B cell (primary cell): ENCODE measurements around the gene SLC6A6. TPM values are rescaled to one million over a fixed set of nuclear protein-coding genes. Genes with fewer than 3 reads are reported as not detected.

ENCODE experiments used
- ATAC-seq: fragments of 200-7000 bp; cut with Tn5 transposase; one replicate; pipeline ENCODE4 v1.10.0; 2021; ENCODE audit warnings: low read depth, mild to moderate bottlenecking, moderate number of reproducible peaks, moderate library complexity
- CTCF ChIA-PET: fragments of 350-600 bp; sonication (Branson Sonifier 250); formaldehyde crosslinking; loops from one replicate; lab custom pipeline; 2021; ENCODE audit warnings: antibody characterized with exemption, inconsistent platforms; lab: Charles Lee
- POLR2A ChIA-PET: fragments of 350-600 bp; sonication (Branson Sonifier 250); formaldehyde crosslinking; loops from one replicate; lab custom pipeline; 2021; ENCODE audit warnings: antibody characterized with exemption; lab: Charles Lee
- DNase-seq: peaks from one replicate; pipeline ENCODE4 v3.0.0; 2013
- H2AFZ ChIP-seq: 2 replicates; pipeline ENCODE4 v1.6.1; 2012; ENCODE audit warnings: mild to moderate bottlenecking, low read depth, low read length; ENCODE audit not compliant: insufficient read depth, poor library complexity, severe bottlenecking
- H3K27ac ChIP-seq, 2 donors: 1 replicate in 1 of 2; 2 replicates in 1 of 2; pipeline ENCODE4 v1.5.1; 2012 to 2013; ENCODE audit warnings: low read length in 2 of 2, mild to moderate bottlenecking in 2 of 2, moderate library complexity in 1 of 2
- H3K27me3 ChIP-seq, 4 experiments: fragments of 200-600 bp in 1 of 4; sonication (generic) in 1 of 4; replicated peaks in 1 of 4; 1 replicate in 2 of 4; 2 replicates in 2 of 4; pipeline versions ENCODE4 v1.6.1 to v1.7.0; 2013 to 2016; ENCODE audit warnings: low read length in 3 of 4, mild to moderate bottlenecking in 2 of 4, mixed read lengths in 1 of 4, moderate library complexity in 1 of 4; ENCODE audit not compliant: insufficient read depth in 4 of 4, control insufficient read depth in 3 of 4; ENCODE audit errors: control extremely low read depth in 1 of 4
- H3K36me3 ChIP-seq, 2 experiments: replicated peaks in 1 of 2; 1 replicate in 1 of 2; 2 replicates in 1 of 2; pipeline versions ENCODE4 v1.6.1 to v1.7.1; 2013; ENCODE audit warnings: low read length in 1 of 2; ENCODE audit not compliant: insufficient read depth in 2 of 2, control insufficient read depth in 1 of 2; ENCODE audit errors: control extremely low read depth in 1 of 2, extremely low read depth in 1 of 2
- H3K4me1 ChIP-seq, 2 donors: fragments of 200-600 bp in 1 of 2; sonication (generic) in 1 of 2; 1 replicate in 1 of 2; 2 replicates in 1 of 2; pipeline versions ENCODE4 v1.5.1 to v1.6.1; 2013 to 2017; ENCODE audit warnings: low read length in 2 of 2; ENCODE audit not compliant: control insufficient read depth in 2 of 2, insufficient read depth in 2 of 2
- H3K4me2 ChIP-seq: replicated peaks from 2 replicates; pipeline ENCODE3; 2012; ENCODE audit warnings: mild to moderate bottlenecking, low read depth, low read length; ENCODE audit not compliant: poor library complexity, severe bottlenecking
- H3K4me3 ChIP-seq, 5 experiments: fragments of 200-600 bp in 1 of 5; sonication (generic) in 1 of 5; 1 replicate in 3 of 5; 2 replicates in 2 of 5; pipeline versions ENCODE4 v1.5.1 to v1.7.0; 2011 to 2016; ENCODE audit warnings: low read length in 4 of 5, mild to moderate bottlenecking in 4 of 5, low read depth in 2 of 5, control low read depth in 1 of 5, moderate library complexity in 1 of 5; ENCODE audit not compliant: insufficient read depth in 1 of 5; ENCODE audit errors: control extremely low read depth in 1 of 5, extremely low read depth in 1 of 5
- H3K79me2 ChIP-seq: fragments of 200-600 bp; sonication (generic); one replicate; pipeline ENCODE4 v1.6.0; 2016; ENCODE audit warnings: low read length; ENCODE audit not compliant: control insufficient read depth, insufficient read depth
- H3K9ac ChIP-seq: fragments of 200-600 bp; sonication (generic); 2 replicates; pipeline ENCODE4 v1.6.1; 2017; ENCODE audit warnings: mild to moderate bottlenecking, low read length, moderate library complexity
- H3K9me3 ChIP-seq, 3 donors: one replicate each; pipeline versions ENCODE4 v1.6.1 to v1.7.1; 2013; ENCODE audit warnings: low read length in 2 of 3; ENCODE audit not compliant: control insufficient read depth in 2 of 3, insufficient read depth in 1 of 3; ENCODE audit errors: control extremely low read depth in 1 of 3
- H4K20me1 ChIP-seq: 2 replicates; pipeline ENCODE4 v1.6.0; 2012; ENCODE audit warnings: mild to moderate bottlenecking, low read length; ENCODE audit not compliant: insufficient read depth, control insufficient read depth, poor library complexity, severe bottlenecking
- H3K27ac Mint-ChIP-seq: one replicate; pipeline ENCODE4 v1.8.0; 2021; ENCODE audit warnings: mixed read lengths
- H3K27me3 Mint-ChIP-seq: one replicate; pipeline ENCODE4 v1.8.0; 2021; ENCODE audit warnings: mixed read lengths
- H3K4me1 Mint-ChIP-seq: one replicate; pipeline ENCODE4 v1.8.0; 2021; ENCODE audit warnings: mixed read lengths
- H3K4me3 Mint-ChIP-seq: one replicate; pipeline ENCODE4 v1.8.0; 2021; ENCODE audit warnings: mixed read lengths
- H3K9me3 Mint-ChIP-seq: one replicate; pipeline ENCODE4 v1.8.0; 2022; ENCODE audit warnings: mixed read lengths; ENCODE audit not compliant: insufficient read depth
- CTCF ChIP-seq: fragments of 200-600 bp; IDR thresholded peaks from one replicate; pipeline ENCODE4 v1.8.0; 2022; ENCODE audit warnings: antibody characterized with exemption, mild to moderate bottlenecking
- EZH2 ChIP-seq: IDR thresholded peaks from 2 replicates; pipeline ENCODE4 v1.6.1; 2012; ENCODE audit warnings: borderline replicate concordance, low read depth, mild to moderate bottlenecking, moderate library complexity, low read length; ENCODE audit not compliant: insufficient read depth, poor library complexity, severe bottlenecking
- WGBS: methylation state at CpG from one replicate; pipeline ENCODE4 v1.1.5; 2013; ENCODE audit warnings: missing lambda C conversion rate; ENCODE audit not compliant: insufficient coverage; 5-methylcytosine and 5-hydroxymethylcytosine counted together
- intact Hi-C: fragments of 100-400 bp; cut with micrococcal nuclease; formaldehyde crosslinking; loops from one replicate; pipeline ENCODE4 v1.10.0; 2022
- polyA plus RNA-seq: library from polyadenylated mRNA; depleted of rRNA; stranded (reverse); fragments of >200 nt; gene quantifications from 2 replicates; pipeline ENCODE4 v1.2.3, GENCODE V29; 2012
- total RNA-seq, 2 donors: library from RNA; stranded (reverse); fragments of 120-200 nt in 1 of 2; gene quantifications; 1 replicate in 1 of 2; 2 replicates in 1 of 2; pipeline versions ENCODE4 v1.2.3 to v1.2.4, GENCODE V29; 2013 to 2022

The SLC6A6 gene
- total and polyA plus RNA-seq, 2 donors (not counting 1 experiment from before 2014, with no cell fraction given) = 34.2 to 48.7 TPM

- H3K9ac ChIP-seq = no peak overlapping the region
- POLR2A ChIA-PET = no interaction called here
Observed at GRCh38 chr3:14496351-14496750, 93.9 kb downstream of the SLC6A6 start.

GRCh38 chr3:14497321-14497720 lies 94.9 kb downstream of the SLC6A6 start:
- Histone ChIP-seq H3K27me3 (no peaks in the 10 kb centered on the region), H3K4me1 (no peaks in the 10 kb centered on the region), H3K9ac (no peak overlapping the region), H3K4me2 (no peak overlapping the region), H3K4me3 (no peak overlapping the region), H3K9me3 (peaks cover 0 to 4% (median under 1%) of the 10 kb centered on the region in 3 donors), H3K27ac (no peak overlapping the region), H3K79me2 (no peaks in the 10 kb centered on the region), H3K36me3 (no peaks in the 10 kb centered on the region), H4K20me1 (no peaks in the 10 kb centered on the region), H2AFZ (no peak overlapping the region)
- ATAC-seq = no peak
- intact Hi-C loops = no loop called here
- no peaks in the 10 kb centered on the region for H3K4me1 Mint-ChIP-seq
- no peak for TF ChIP-seq CTCF
- TF ChIP-seq EZH2 = no peak
- CTCF ChIA-PET = no interaction called here
- no peak overlapping the region for H3K4me3 Mint-ChIP-seq
- POLR2A ChIA-PET = no interaction called here
- peaks cover 3% of the 10 kb centered on the region for H3K9me3 Mint-ChIP-seq
- no peak overlapping the region for H3K27ac Mint-ChIP-seq
- no peak for DNase-seq
- 76% methylated on average over 10 of the region's 10 CpGs for WGBS
- peaks cover 7% of the 10 kb centered on the region for H3K27me3 Mint-ChIP-seq

More at GRCh38 chr3:14496351-14496750, 93.9 kb downstream of the SLC6A6 start:
- Histone ChIP-seq H3K4me3 (no peak overlapping the region), H3K79me2 (no peaks in the 10 kb centered on the region), H2AFZ (no peak overlapping the region), H3K9me3 (no peaks in the 10 kb centered on the region), H3K4me1 (no peaks in the 10 kb centered on the region), H3K36me3 (no peaks in the 10 kb centered on the region), H3K4me2 (no peak overlapping the region), H3K27me3 (no peaks in the 10 kb centered on the region), H3K27ac (no peak overlapping the region), H4K20me1 (no peaks in the 10 kb centered on the region)
- DNase-seq (no peak), ATAC-seq (no peak)
- no peak overlapping the region for H3K4me3 Mint-ChIP-seq
- H3K9me3 Mint-ChIP-seq = peaks cover 3% of the 10 kb centered on the region
- intact Hi-C loops = no loop called here
- CTCF ChIA-PET = no interaction called here
- peaks cover 7% of the 10 kb centered on the region for H3K27me3 Mint-ChIP-seq
- WGBS = 98% methylated on average over 9 of the region's 9 CpGs
- no peaks in the 10 kb centered on the region for H3K4me1 Mint-ChIP-seq
- TF ChIP-seq EZH2 (no peak), CTCF (no peak)
- no peak overlapping the region for H3K27ac Mint-ChIP-seq
